GM21526 (cell line): ENCODE results near the gene PIP5K1B.
"Not testable (repeated sequence)": the region's sequence is repeated elsewhere in the genome, so short reads cannot be mapped to it uniquely, and the experiment has no call there.

Experiments
- ATAC-seq: cut with Tn5 transposase; IDR thresholded peaks from one replicate; pipeline ENCODE4 v1.9.1; 2021; ENCODE audit warnings: moderate library complexity; ENCODE audit not compliant: unreplicated experiment, low FRiP score

Gene PIP5K1B

GRCh38 chr9:69044240-69045219 is 339.5 kb downstream of the PIP5K1B start:
- no peak for ATAC-seq

- no peak for ATAC-seq
These were observed 340.8 kb downstream of the PIP5K1B start for GRCh38 chr9:69045821-69046220.

GRCh38 chr9:69046723-69047122 is 341.7 kb downstream of the PIP5K1B start:
- no peak for ATAC-seq

- no peak for ATAC-seq
These were observed 342.3 kb downstream of the PIP5K1B start for GRCh38 chr9:69047371-69047770.

- no peak for ATAC-seq
These were observed 344.1 kb downstream of the PIP5K1B start for GRCh38 chr9:69049094-69049493.

- ATAC-seq: not testable (repeated sequence)
These were observed 345.9 kb downstream of the PIP5K1B start for GRCh38 chr9:69050936-69051335.

- ATAC-seq: no peak
These were observed 349.9 kb downstream of the PIP5K1B start for GRCh38 chr9:69054989-69055388.

- ATAC-seq: no peak
These were observed 351.3 kb downstream of the PIP5K1B start for GRCh38 chr9:69056191-69056815.

GRCh38 chr9:69058101-69058500 is 353.1 kb downstream of the PIP5K1B start:
- ATAC-seq: no peak
